Prostate gland (tissue), 2 donors: ENCODE data around the gene FXYD7. TPM values are rescaled to one million over a fixed set of nuclear protein-coding genes. Genes with fewer than 3 reads are reported as not detected.
"Not testable (repeated sequence)": the region's sequence is repeated elsewhere in the genome, so short reads cannot be mapped to it uniquely, and the experiment has no call there.

Experiments used
- DNase-seq: peaks from one replicate; pipeline ENCODE4 v3.0.0-alpha.2; 2019; ENCODE audit warnings: low spot score
- H3K27ac ChIP-seq, 2 donors: fragments of 200-600 bp; sonication (generic); 2 replicates each; pipeline ENCODE4 v1.5.1; 2017 to 2019
- H3K27me3 ChIP-seq: fragments of 200-600 bp; sonication (generic); replicated peaks from 2 replicates; pipeline ENCODE4 v1.5.1; 2019; ENCODE audit not compliant: insufficient read depth
- H3K36me3 ChIP-seq, 2 donors: fragments of 200-600 bp; sonication (generic); 1 replicate in 1 of 2; 2 replicates in 1 of 2; pipeline versions ENCODE4 v1.5.1 to v1.8.1; 2017 to 2019
- H3K4me1 ChIP-seq: fragments of 200-600 bp; sonication (generic); replicated peaks from 2 replicates; pipeline ENCODE4 v1.5.1; 2019
- H3K4me3 ChIP-seq, 2 donors: fragments of 200-600 bp; sonication (generic); 2 replicates each; pipeline ENCODE4 v1.5.1; 2017 to 2019
- H3K9me3 ChIP-seq: fragments of 200-600 bp; sonication (generic); 2 replicates; pipeline ENCODE4 v1.5.1; 2017
- POLR2A ChIP-seq: fragments of 450-650 bp; IDR thresholded peaks from one replicate; pipeline ENCODE4 v1.6.1; 2016; ENCODE audit warnings: antibody characterized with exemption, mild to moderate bottlenecking
- POLR2AphosphoS5 ChIP-seq: sonication (generic); formaldehyde crosslinking; IDR thresholded peaks from one replicate; pipeline ENCODE4 v1.6.1; 2017; ENCODE audit warnings: antibody characterized with exemption
- WGBS: methylation state at CpG from one replicate; pipeline ENCODE4 v1.1.5; 2018; 5-methylcytosine and 5-hydroxymethylcytosine counted together
- intact Hi-C: fragments of 100-400 bp; cut with DNase I; formaldehyde crosslinking; loops from one replicate; pipeline ENCODE4 v1.14.2; 2022
- total RNA-seq, 2 donors: library from RNA; depleted of rRNA; stranded (reverse); fragments of >200 nt; gene quantifications; one replicate each; pipeline ENCODE4 v1.1.0, GENCODE V29; 2016
- TF ChIP-seq, protein P1 (sequence below), 4 experiments: fragments of 200-600 bp in 2 of 4; fragments of 450-650 bp in 2 of 4; sonication (generic) in 2 of 4; IDR thresholded peaks; 1 replicate in 3 of 4; 2 replicates in 1 of 4; pipeline ENCODE4 v1.5.1; 2016 to 2019; ENCODE audit warnings: antibody characterized with exemption in 4 of 4, mild to moderate bottlenecking in 2 of 4, moderate library complexity in 2 of 4

FXYD7 gene
- total RNA-seq, 2 donors from 2014 or later = not detected

DNA sequence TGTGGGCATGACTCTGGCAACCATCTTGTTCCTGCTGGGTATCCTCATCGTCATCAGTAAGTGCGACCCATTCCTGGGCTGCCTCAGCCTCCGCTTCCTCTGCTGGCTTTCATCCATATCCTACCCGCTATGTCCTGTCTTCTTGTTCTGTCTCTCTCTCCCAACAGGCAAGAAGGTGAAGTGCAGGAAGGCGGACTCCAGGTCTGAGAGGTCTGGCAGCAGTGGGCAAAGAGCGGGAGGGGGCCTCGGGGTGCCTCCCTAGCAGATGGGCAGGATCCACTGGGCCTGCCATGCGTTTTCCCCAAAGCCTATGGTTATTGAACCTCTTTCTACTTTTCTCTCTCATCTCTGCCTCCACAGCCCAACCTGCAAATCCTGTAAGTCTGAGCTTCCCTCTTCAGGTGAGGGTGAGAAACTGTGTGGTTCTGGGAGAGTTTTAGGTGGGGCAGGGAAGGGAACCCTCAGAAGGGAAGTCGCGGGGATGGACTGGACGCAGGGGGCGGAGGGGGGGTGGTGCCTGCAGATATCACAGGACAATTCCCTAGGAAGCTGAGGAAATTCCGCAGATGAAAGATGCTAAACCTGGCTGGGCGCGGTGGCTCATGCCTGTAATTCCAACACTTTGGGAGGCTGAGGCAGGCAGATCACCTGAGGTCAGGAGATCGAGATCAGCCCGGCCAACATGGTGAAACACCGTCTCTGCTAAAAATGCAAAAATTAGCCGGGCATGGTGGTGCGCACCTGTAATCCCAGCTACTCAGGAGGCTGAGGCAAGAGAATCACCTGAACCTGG is 8.4 kb downstream of the FXYD7 start:
- Histone ChIP-seq H3K27me3 (peaks cover 12% of the 10 kb centered on the region), H3K9me3 (no peaks in the 10 kb centered on the region), H3K4me3 (no peak overlapping the region), H3K27ac (no peak overlapping the region), H3K36me3 (no peaks in the 10 kb centered on the region), H3K4me1 (no peaks in the 10 kb centered on the region)
- 81% methylated on average over 20 of the region's 20 CpGs for WGBS
- intact Hi-C loops = no loop called here
- no peak for DNase-seq
- no peak for TF ChIP-seq POLR2AphosphoS5
- TF ChIP-seq POLR2A = no peak
- TF ChIP-seq, protein P1, sequence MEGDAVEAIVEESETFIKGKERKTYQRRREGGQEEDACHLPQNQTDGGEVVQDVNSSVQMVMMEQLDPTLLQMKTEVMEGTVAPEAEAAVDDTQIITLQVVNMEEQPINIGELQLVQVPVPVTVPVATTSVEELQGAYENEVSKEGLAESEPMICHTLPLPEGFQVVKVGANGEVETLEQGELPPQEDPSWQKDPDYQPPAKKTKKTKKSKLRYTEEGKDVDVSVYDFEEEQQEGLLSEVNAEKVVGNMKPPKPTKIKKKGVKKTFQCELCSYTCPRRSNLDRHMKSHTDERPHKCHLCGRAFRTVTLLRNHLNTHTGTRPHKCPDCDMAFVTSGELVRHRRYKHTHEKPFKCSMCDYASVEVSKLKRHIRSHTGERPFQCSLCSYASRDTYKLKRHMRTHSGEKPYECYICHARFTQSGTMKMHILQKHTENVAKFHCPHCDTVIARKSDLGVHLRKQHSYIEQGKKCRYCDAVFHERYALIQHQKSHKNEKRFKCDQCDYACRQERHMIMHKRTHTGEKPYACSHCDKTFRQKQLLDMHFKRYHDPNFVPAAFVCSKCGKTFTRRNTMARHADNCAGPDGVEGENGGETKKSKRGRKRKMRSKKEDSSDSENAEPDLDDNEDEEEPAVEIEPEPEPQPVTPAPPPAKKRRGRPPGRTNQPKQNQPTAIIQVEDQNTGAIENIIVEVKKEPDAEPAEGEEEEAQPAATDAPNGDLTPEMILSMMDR (IDR thresholded peaks at IDR 0.05) = no peak

DNA sequence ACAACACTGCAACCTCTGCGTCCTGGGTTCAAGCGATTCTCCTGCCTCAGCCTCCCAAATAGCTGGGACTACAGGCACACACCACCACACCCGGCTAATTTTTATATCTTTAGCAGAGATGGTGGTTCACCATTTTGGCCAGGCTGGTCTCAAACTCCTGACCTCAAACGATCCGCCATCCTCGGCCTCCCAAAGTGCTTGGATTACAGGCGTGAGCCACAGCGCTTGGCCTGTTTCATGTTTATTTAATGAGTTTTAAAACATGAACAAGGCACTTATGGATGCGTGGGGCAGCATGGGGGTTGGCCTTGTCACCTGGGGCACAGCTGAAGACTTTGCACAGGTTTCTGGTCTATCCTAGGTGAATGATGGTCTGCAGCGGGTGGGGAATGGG is 10.1 kb downstream of the FXYD7 start:
- H3K4me3 ChIP-seq, H3K9me3 ChIP-seq, H3K4me1 ChIP-seq, H3K27ac ChIP-seq, intact Hi-C loops, H3K36me3 ChIP-seq, DNase-seq: not testable (repeated sequence)
- WGBS = 70% methylated on average over 10 of the region's 10 CpGs
- H3K27me3 ChIP-seq = peaks cover 12% of the 10 kb centered on the region

DNA sequence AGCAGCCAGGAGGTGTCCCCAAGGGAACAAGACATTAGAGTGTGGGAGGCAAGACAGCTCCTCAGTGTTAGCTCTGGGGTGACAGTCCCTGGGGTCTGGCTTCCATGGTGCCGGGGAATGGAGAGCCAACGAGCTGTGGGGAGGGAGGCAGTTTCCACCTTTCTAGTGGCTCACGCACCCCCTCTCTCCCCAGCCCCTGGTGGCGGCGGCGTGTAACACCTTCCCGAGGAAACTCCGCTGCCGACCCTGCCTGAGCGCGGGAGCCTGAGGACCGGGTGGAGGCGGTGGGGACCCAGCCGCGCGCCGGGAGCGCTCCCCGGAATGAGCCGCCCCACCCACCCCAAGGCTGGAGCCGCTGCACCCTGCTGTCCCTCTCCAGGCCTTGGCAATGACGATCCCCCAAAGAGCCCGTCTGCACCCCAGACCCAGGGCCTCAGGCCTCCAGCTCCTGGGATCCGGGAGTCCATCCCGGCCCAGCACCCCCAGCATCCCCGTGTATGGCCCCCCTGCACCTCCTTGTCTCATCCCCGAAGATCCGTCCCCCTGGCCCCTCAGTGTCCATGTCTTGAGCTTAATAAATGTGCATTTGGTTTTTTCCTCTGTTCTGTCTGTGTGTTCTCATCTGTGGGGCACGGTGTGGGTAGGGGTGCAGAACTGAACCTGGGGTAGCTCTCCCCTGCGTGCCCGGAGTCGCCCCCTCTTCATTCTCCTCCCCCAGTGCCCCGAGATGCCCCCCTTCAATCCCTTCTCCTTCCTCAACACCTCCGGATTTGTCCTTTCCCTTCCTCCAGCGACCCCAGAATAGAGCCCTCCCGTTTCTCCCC is 10.9 kb downstream of the FXYD7 start:
- Histone ChIP-seq H3K4me3 (peak overlapping the region; percentile 37 to 41), H3K27me3 (peaks cover 12% of the 10 kb centered on the region), H3K9me3 (no peaks in the 10 kb centered on the region), H3K27ac (peak overlapping the region in 1 of 2 donors; percentile 36), H3K4me1 (no peaks in the 10 kb centered on the region), H3K36me3 (no peaks in the 10 kb centered on the region)
- no peak for TF ChIP-seq POLR2A
- TF ChIP-seq, protein P1 (IDR thresholded peaks at IDR 0.05) = peak in 2 of 4 experiments; percentile 23 to 62
- no peak for TF ChIP-seq POLR2AphosphoS5
- intact Hi-C loops = no loop called here
- 4% methylated on average over 29 of the region's 36 CpGs for WGBS
- DNase-seq = no peak

DNA sequence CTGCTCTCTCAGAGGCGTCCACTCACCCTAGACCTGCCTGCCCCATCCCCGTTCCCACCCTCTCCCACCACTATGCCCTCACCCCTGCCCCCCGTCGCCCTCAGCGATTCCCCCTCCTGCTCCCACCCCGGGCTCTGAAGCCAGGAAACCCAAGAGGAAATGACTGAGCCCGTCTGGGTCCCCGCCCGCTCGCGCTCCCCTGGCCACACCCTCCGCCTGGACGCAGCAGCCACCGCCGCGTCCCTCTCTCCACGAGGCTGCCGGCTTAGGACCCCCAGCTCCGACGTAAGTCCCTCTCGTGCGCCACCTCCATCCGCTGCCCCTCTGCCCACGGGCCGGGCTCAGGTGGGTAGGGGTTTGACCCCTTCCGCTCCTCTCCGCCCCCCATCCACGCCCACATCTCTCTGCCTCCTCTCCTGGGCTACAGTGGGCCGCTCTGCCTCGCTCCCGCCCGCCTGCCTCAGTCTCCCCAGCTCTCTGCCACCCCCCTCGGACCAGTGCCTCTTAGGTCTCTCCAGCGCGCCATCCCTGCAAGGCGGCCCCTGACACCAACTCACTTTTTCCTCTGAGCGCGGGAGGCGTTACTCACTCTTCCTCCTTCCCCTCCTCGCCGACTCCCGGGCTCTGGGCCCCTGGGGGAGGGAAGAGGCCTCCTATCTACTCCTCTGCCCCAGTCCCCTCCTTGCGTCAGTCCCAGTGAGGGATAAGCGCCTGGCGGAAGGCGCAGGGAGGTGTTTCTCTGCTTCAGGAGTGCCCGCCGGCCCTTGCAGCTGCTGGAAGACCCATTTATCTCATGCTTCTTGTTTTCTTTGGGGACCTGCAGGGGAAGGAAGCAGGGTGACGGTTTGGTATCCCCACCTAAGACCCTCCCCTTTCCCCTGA is 11.7 kb downstream of the FXYD7 start, which contains the start of gene FXYD5:
Gene FXYD5, plus strand, starts transcription at position 211 of the 882 bp plus-strand sequence. CDS start 816 bp downstream, outside the sequence.
- WGBS = 2% methylated on average over 49 of the region's 49 CpGs
- intact Hi-C loops = no loop called here
- no peak for DNase-seq
- TF ChIP-seq, protein P1 (IDR thresholded peaks at IDR 0.05) = no peak
- TF ChIP-seq POLR2A (no peak), POLR2AphosphoS5 (no peak)
- Histone ChIP-seq H3K4me1 (no peaks in the 10 kb centered on the region), H3K27ac (peak within 1 kb of the TSS in 1 of 2 donors; percentile 36), H3K4me3 (peak within 1 kb of the TSS; percentile 37 to 41), H3K36me3 (no peaks in the 10 kb centered on the region), H3K9me3 (no peaks in the 10 kb centered on the region), H3K27me3 (peaks cover 12% of the 10 kb centered on the region)

DNA sequence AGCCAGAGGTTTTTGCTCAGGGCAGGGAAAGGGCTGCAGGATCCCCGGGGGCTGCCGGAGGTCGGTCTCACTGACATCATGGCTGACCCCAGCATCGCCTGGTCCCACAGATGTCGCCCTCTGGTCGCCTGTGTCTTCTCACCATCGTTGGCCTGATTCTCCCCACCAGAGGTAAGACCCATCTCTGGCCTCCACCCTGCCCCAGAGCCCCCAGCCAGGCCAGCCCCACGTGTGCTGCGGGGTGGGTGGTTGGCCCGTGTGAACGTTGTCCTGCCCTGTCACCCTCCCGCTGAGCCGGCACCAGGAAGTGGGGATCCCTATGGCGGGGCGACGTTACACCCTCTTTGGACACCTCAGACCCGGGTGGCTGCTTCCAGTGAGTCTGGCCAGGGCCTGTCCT is 12.4 kb downstream of the FXYD7 start:
- intact Hi-C loops = no loop called here
- Histone ChIP-seq H3K9me3 (no peaks in the 10 kb centered on the region), H3K4me3 (peak overlapping the region; percentile 37 to 41), H3K36me3 (no peaks in the 10 kb centered on the region), H3K27ac (no peak overlapping the region), H3K4me1 (no peaks in the 10 kb centered on the region), H3K27me3 (peaks cover 12% of the 10 kb centered on the region)
- no peak for DNase-seq
- TF ChIP-seq, protein P1 (IDR thresholded peaks at IDR 0.05) = no peak
- WGBS = 30% methylated on average over 17 of the region's 17 CpGs
